ENCODE measurements around the gene ATAD5.

ATAD5 gene

GRCh38 chr17:30838202-30838807, 6.5 kb downstream of the ATAD5 start:
- TF ChIP-seq CTCF (IDR thresholded peaks at IDR 0.05; ENCODE audit: low read depth, low read length) (no peak), MYC (IDR thresholded peaks at IDR 0.05; ENCODE audit: low read depth, low read length) (no peak), POLR2A (IDR thresholded peaks at IDR 0.05; ENCODE audit: extremely low read depth, insufficient read length) (no peak)
- TF ChIP-seq, protein P1, sequence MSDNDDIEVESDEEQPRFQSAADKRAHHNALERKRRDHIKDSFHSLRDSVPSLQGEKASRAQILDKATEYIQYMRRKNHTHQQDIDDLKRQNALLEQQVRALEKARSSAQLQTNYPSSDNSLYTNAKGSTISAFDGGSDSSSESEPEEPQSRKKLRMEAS (IDR thresholded peaks at IDR 0.05; ENCODE audit: low read depth, low read length), result no peak
- H3K4me3 ChIP-seq (ENCODE audit: low read depth, low read length), result no peak overlapping the region
- DNase-seq (ENCODE audit: low read depth), result no peak

DNA sequence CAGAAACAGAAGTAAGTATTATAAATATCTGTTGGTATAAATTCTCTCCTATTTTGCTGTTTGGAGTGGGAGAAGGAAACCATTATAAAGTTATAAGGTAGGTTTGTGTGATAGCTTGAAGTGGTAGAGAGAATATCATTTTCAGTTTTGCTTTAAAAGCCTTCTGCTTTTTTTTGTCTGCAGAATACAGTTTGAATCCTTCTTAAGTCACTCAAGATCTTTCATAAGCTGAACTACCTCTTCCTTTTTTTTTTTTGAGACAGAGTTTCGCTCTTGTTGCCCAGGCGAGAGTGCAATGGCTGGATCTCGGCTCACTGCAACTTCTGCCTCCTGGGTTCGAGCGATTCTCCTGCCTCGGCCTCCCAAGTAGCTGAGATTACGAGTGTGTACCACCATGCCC, 9.0 kb downstream of the ATAD5 start:
- no peak overlapping the region for H3K4me3 ChIP-seq (ENCODE audit: low read depth, low read length)
- DNase-seq (ENCODE audit: low read depth), result no peak
- TF ChIP-seq POLR2A (IDR thresholded peaks at IDR 0.05; ENCODE audit: extremely low read depth, insufficient read length), result no peak
- TF ChIP-seq MYC (IDR thresholded peaks at IDR 0.05; ENCODE audit: low read depth, low read length), result no peak
- TF ChIP-seq CTCF (IDR thresholded peaks at IDR 0.05; ENCODE audit: low read depth, low read length), result no peak

DNA sequence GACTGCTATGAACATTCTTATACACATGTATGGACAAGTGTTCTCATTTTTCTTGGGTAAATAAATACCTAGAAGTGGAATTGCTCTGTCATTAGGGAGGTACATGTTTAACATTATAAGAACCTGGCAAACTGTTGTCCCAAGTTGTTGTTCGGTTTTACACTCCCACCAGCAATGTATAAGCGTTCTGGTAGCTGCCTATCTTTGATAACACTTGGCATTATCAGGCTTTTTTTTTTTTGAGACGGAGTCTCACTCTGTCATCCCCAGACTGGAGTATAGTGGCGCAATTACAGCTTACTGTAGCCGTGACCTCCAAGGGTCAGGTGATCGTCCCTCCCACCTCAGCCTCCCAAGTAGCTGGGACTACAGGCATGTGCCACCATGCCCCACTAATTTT, 16.3 kb downstream of the ATAD5 start:
- no peak for DNase-seq (ENCODE audit: low read depth)
- TF ChIP-seq, protein P1 (IDR thresholded peaks at IDR 0.05; ENCODE audit: low read depth, low read length), result no peak
- TF ChIP-seq POLR2A (IDR thresholded peaks at IDR 0.05; ENCODE audit: extremely low read depth, insufficient read length), result no peak
- no peak for TF ChIP-seq CTCF (IDR thresholded peaks at IDR 0.05; ENCODE audit: low read depth, low read length)
- TF ChIP-seq MYC (IDR thresholded peaks at IDR 0.05; ENCODE audit: low read depth, low read length), result no peak
- no peak overlapping the region for H3K4me3 ChIP-seq (ENCODE audit: low read depth, low read length)

- no peak for DNase-seq (ENCODE audit: low read depth)
- TF ChIP-seq CTCF (IDR thresholded peaks at IDR 0.05; ENCODE audit: low read depth, low read length) (no peak), POLR2A (IDR thresholded peaks at IDR 0.05; ENCODE audit: extremely low read depth, insufficient read length) (no peak), MYC (IDR thresholded peaks at IDR 0.05; ENCODE audit: low read depth, low read length) (no peak)
- TF ChIP-seq, protein P1 (IDR thresholded peaks at IDR 0.05; ENCODE audit: low read depth, low read length), result no peak
- H3K4me3 ChIP-seq (ENCODE audit: low read depth, low read length), result no peak overlapping the region
Observed at GRCh38 chr17:30854146-30854545, 22.4 kb downstream of the ATAD5 start.

GRCh38 chr17:30858556-30859250, 26.9 kb downstream of the ATAD5 start:
- no peak overlapping the region for H3K4me3 ChIP-seq (ENCODE audit: low read depth, low read length)
- TF ChIP-seq CTCF (IDR thresholded peaks at IDR 0.05; ENCODE audit: low read depth, low read length), result no peak
- no peak for TF ChIP-seq POLR2A (IDR thresholded peaks at IDR 0.05; ENCODE audit: extremely low read depth, insufficient read length)
- TF ChIP-seq, protein P1 (IDR thresholded peaks at IDR 0.05; ENCODE audit: low read depth, low read length), result no peak
- TF ChIP-seq MYC (IDR thresholded peaks at IDR 0.05; ENCODE audit: low read depth, low read length), result no peak
- DNase-seq (ENCODE audit: low read depth), result no peak

Measured in NB4 (cell line).